Measurements from ENCODE around the gene PDE3A. TPM values are rescaled to one million over a fixed set of nuclear protein-coding genes. Genes with fewer than 3 reads are reported as not detected.

PDE3A gene
- total RNA-seq, 1 donor, result 14.8 TPM

DNA sequence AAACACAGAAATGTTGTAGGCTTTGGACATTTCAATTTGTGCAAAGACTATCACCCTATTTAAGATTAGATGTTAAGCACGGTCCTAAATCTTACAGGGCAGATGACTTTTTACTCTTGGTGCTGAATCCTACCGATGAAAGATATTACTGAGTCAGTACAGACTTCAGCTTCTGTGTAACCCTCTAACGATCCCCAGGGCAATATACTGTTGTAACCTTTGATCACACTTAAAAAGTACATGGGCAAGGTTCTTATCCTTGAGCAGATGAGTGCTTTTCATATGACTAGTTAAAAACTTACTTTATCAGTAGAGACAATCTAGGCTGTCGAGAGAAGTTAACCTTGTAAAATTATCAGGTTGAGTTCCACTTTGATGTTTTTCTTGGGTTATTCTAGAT lies 22.5 kb downstream of the PDE3A start:
- no peak for DNase-seq (ENCODE audit: insufficient read length, low spot score, missing footprints)
- Histone ChIP-seq H3K4me3 (ENCODE audit: insufficient read depth, low read length) (peak overlapping the region; percentile 14), H4K20me1 (ENCODE audit: insufficient read depth, low read length) (no peaks in the 10 kb centered on the region), H3K4me2 (ENCODE audit: insufficient read depth, low read length) (peak overlapping the region; percentile 55), H3K4me1 (ENCODE audit: insufficient read depth, low read length) (peaks cover 10% of the 10 kb centered on the region), H3K27ac (ENCODE audit: low read depth, low read length) (no peak overlapping the region), H2AFZ (ENCODE audit: low read length) (peak overlapping the region; percentile 44), H3K9me3 (ENCODE audit: low read depth, low read length) (no peaks in the 10 kb centered on the region), H3K27me3 (ENCODE audit: insufficient read depth, low read length) (no peaks in the 10 kb centered on the region), H3K36me3 (ENCODE audit: insufficient read depth, low read length) (no peaks in the 10 kb centered on the region), H3K79me2 (ENCODE audit: insufficient read depth, low read length) (peaks cover 57% of the 10 kb centered on the region)
- no peak for TF ChIP-seq CTCF (IDR thresholded peaks at IDR 0.05; ENCODE audit: extremely low read depth, low read depth, low read length)

DNA sequence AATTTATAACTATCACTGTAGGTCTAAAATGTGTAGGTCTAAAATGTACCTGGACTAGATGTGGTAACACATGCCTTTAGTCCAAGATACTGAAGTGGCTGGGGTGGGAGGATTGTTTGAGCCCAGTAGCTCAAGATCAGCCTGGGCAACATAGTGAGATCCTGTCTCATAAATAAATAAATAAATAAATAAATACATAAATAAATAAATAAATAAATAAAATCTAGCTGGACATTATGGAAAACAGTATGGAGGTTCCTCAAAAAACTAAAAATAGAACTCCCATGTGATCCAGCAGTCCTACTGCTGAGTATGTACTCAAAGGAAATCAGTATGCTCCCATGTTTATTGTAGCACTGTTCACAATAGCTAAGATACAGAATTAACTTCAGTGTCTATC lies 24.0 kb downstream of the PDE3A start:
- no peak for TF ChIP-seq CTCF (IDR thresholded peaks at IDR 0.05; ENCODE audit: extremely low read depth, low read depth, low read length)
- Histone ChIP-seq H3K36me3 (ENCODE audit: insufficient read depth, low read length) (no peaks in the 10 kb centered on the region), H3K4me3 (ENCODE audit: insufficient read depth, low read length) (no peak overlapping the region), H3K27me3 (ENCODE audit: insufficient read depth, low read length) (no peaks in the 10 kb centered on the region), H4K20me1 (ENCODE audit: insufficient read depth, low read length) (no peaks in the 10 kb centered on the region), H3K79me2 (ENCODE audit: insufficient read depth, low read length) (peaks cover 45% of the 10 kb centered on the region), H3K27ac (ENCODE audit: low read depth, low read length) (no peak overlapping the region), H3K4me1 (ENCODE audit: insufficient read depth, low read length) (peaks cover 10% of the 10 kb centered on the region), H3K4me2 (ENCODE audit: insufficient read depth, low read length) (no peak overlapping the region), H3K9me3 (ENCODE audit: low read depth, low read length) (no peaks in the 10 kb centered on the region), H2AFZ (ENCODE audit: low read length) (no peak overlapping the region)
- no peak for DNase-seq (ENCODE audit: insufficient read length, low spot score, missing footprints)

GRCh38 chr12:20393707-20394106 lies 25.4 kb downstream of the PDE3A start:
- no peak for TF ChIP-seq CTCF (IDR thresholded peaks at IDR 0.05; ENCODE audit: extremely low read depth, low read depth, low read length)
- Histone ChIP-seq H2AFZ (ENCODE audit: low read length) (no peak overlapping the region), H3K4me2 (ENCODE audit: insufficient read depth, low read length) (no peak overlapping the region), H3K4me3 (ENCODE audit: insufficient read depth, low read length) (no peak overlapping the region), H3K27me3 (ENCODE audit: insufficient read depth, low read length) (no peaks in the 10 kb centered on the region), H3K36me3 (ENCODE audit: insufficient read depth, low read length) (no peaks in the 10 kb centered on the region), H4K20me1 (ENCODE audit: insufficient read depth, low read length) (no peaks in the 10 kb centered on the region), H3K27ac (ENCODE audit: low read depth, low read length) (no peak overlapping the region), H3K4me1 (ENCODE audit: insufficient read depth, low read length) (peaks cover 10% of the 10 kb centered on the region), H3K9me3 (ENCODE audit: low read depth, low read length) (no peaks in the 10 kb centered on the region), H3K79me2 (ENCODE audit: insufficient read depth, low read length) (peaks cover 34% of the 10 kb centered on the region)
- no peak for DNase-seq (ENCODE audit: insufficient read length, low spot score, missing footprints)

- no peak for TF ChIP-seq CTCF (IDR thresholded peaks at IDR 0.05; ENCODE audit: extremely low read depth, low read depth, low read length)
- no peak overlapping the region for H2AFZ ChIP-seq (ENCODE audit: low read length)
- H3K4me1 ChIP-seq (ENCODE audit: insufficient read depth, low read length), result no peaks in the 10 kb centered on the region
- no peak overlapping the region for H3K27ac ChIP-seq (ENCODE audit: low read depth, low read length)
- H3K36me3 ChIP-seq (ENCODE audit: insufficient read depth, low read length), result no peaks in the 10 kb centered on the region
- H3K79me2 ChIP-seq (ENCODE audit: insufficient read depth, low read length), result peaks cover 13% of the 10 kb centered on the region
- H3K9me3 ChIP-seq (ENCODE audit: low read depth, low read length), result no peaks in the 10 kb centered on the region
- no peaks in the 10 kb centered on the region for H3K27me3 ChIP-seq (ENCODE audit: insufficient read depth, low read length)
- no peaks in the 10 kb centered on the region for H4K20me1 ChIP-seq (ENCODE audit: insufficient read depth, low read length)
- no peak overlapping the region for H3K4me2 ChIP-seq (ENCODE audit: insufficient read depth, low read length)
- no peak for DNase-seq (ENCODE audit: insufficient read length, low spot score, missing footprints)
- H3K4me3 ChIP-seq (ENCODE audit: insufficient read depth, low read length), result no peak overlapping the region
These were observed 27.6 kb downstream of the PDE3A start for GRCh38 chr12:20395791-20396550.

All from osteoblast (primary cell).